HG02938 (cell line): ENCODE measurements around the gene MISP.

Source experiments
- ATAC-seq: cut with Tn5 transposase; IDR thresholded peaks from one replicate; pipeline ENCODE4 v1.9.1; 2021; ENCODE audit warnings: mild to moderate bottlenecking, moderate library complexity; ENCODE audit not compliant: unreplicated experiment

Gene MISP

DNA sequence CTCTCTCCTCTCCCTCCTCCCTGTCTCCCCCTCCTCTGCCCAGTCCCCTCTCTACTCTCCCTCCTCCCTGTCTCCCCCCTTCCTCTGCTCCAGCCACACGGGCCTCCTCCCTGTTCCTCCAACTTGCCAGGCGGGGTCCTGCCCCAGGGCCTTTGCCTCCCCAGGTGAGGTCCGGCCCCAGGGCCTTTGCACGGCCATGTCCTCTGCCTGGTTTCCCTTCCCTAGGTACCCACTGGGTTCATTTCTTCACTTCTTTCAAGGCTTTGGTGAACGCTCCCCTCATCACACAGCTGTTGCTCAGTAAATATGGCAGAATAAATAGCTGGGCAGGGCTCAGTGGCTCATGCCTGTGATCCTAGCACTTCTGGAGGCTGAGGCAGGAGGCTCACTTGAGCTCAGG lies 21.2 kb downstream of the MISP start:
- ATAC-seq: no peak

DNA sequence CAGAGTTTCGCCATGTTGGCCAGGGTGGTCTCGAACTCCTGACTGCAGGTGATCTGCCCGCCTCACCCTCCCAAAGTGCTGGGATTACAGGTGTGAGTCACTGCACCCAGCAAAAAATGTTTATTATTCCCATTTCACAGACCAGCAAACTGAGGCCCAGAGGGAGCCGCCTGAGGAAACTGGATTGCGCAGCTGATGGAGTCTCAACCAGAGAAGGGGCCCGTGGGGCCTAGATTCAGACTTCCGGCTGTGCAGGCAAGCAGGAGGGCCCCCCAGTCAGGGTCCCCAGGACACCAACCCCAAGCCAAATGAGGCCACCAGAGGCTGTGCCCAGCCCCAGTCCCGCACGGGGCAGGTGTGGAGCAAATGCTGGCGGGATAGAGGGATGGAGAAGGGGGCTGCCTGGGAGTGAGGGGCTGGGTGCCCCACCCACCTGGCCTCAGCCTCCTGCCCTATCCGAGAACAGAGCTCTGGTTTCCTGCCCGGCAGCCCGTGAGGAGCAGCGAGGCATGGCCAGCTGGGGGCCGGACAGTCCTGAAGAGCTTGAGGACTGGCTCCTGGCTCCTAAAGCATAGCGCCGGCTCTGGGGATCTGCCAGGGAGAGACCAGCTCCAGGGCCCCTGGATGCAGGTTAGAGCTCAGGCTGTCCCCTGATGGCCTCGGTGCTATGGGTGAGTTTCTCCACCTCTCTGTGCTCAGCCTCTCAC lies 22.0 kb downstream of the MISP start:
- ATAC-seq: no peak

DNA sequence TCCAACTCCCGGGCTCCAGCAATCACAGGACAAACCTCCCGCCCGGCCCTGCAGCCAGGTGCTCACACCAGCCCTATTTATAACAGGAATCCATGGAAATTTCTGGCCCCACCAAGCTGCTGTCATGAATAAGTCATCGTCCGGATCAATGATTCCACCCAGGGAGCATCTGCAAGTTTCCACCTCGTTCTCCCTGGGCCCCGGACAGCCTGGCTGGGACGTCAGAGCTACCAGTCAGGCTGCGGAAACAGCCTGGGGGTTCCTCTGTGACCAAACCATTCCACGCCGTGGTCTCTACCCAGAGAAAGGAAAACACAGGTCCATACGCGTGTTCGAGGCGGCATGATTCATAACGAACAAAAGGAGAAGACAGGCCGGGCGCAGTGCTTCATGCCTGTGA lies 25.6 kb downstream of the MISP start:
- ATAC-seq: no peak

DNA sequence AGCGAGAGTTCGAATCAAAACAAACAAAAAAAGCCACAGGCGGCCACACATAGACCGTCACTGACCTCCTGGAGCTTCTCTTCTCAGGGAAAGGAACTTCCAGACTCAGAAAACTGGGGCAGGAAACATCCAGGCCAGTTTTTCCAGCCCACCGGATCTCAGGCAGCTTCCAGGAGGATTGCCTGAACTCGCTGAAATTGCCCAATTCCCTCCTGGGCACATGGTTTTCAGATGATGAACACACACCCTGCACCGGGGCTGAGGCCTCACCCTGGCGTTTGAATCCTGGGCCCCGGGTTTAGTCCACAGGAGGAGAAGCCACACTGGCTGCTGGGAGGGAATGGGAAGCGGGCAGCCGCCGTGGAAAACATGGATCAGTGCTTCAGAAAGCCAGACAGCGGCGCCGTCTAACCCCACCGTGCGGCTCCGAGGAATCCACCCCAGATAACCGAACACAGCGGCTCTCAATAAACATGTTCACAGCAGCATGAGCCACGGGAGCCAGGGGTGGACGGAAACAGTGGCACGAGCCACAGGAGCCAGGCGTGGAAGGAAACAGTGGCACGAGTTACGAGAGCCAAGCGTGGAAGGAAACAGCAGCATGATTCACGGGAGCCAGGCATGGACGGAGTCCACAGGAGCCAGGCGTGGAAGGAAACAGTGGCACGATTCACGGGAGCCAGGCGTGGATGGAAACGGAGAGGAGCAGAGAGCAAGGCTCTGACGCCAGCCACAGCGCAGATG lies 28.2 kb downstream of the MISP start:
- no peak for ATAC-seq

- ATAC-seq: no peak
Measured at GRCh38 chr19:780935-781334, 30.0 kb downstream of the MISP start.

DNA sequence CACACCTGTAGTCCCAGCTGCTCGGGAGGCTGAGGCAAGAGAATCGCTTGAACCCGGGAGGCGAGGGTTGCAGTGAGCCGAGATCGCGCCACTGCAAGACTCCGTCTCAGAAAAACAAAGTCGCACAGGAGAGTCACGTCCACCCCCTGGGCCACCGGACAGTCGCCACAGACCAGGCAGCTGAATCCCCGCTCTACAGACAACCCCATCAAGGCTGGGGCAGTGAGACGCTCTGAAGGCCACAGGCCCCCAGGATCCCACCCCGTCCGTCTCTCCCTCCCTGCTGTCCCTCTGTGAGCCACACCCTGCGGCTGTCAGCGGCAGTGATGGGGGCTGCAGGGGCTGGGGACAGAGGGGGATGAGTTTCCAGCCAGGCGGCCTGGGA lies 30.9 kb downstream of the MISP start:
- ATAC-seq: no peak

DNA sequence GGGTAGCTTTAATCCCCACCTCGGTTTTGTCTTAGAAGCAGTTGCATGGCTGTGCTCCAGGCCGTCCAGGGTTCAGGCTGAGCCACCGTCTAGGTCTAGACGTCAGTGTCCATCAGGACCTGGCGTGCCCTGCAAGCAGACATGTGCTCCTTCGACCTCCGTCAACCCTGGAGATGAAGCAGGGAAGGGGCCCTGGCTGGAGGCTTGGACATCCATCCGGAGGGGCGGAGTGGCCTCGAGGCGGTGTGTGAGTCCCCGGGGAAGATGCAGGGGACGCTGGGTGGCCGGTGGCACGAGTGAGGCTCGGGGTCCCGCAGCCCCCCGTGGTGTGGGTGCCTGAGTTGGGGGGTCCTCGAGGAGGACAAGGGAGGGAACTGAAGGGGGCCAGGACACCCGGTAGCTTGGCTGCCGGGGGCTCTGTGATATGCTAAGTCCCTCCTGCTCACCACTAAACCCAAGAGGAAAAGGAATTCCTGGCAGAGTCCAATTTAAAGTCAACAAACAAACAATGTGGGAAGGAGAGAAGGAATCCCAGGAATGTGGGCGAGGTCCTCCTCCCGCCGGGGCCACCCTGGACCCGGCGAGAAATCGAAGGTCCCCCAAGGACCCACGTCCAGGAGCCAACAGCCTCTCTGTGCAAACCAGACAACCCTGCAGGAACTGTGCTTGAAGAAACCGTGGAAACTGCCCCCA lies 31.4 kb downstream of the MISP start:
- ATAC-seq: no peak

- ATAC-seq: no peak
Measured at GRCh38 chr19:782878-783668, 32.2 kb downstream of the MISP start.

DNA sequence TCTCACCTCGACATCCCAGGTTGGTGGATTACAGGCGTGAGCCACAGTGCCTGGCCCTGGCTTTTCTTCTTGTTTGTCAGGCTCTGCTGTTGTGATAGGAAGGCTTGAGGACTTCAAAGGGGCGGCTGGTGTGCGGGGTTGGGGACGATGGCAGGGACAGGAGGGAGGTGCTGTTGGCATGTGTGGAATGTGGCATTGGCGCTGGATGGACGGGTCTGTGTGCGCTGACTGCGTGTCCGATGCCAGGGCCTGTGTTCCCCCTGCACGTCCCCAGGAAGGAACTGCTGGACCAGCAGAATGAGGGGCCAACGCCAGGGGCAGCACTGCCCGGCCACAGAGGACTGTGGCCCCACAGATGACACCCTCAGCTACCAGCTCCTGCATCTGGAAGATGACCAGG lies 33.6 kb downstream of the MISP start:
- ATAC-seq: no peak

DNA sequence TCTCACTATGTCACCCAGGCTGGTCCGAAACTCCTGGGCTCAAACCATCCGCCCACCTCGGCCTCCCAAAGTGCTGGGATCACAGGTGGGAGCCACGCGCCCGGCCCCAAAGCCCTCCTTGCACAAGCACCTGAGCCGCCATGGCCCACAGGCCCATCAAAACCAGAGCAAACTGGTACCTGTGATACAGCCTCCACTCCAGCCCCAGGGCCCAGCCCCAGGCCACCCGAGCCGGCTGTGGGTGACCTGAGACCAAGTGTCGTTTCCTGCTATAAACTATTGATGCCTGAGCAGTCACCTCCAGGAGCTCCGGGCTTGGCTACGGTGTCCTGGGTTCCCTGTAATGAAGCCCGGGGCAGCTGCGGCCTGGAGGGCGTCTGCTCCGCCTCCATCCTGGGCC lies 36.6 kb downstream of the MISP start:
- ATAC-seq: no peak

GRCh38 chr19:788686-788982 lies 37.7 kb downstream of the MISP start:
- no peak for ATAC-seq

DNA sequence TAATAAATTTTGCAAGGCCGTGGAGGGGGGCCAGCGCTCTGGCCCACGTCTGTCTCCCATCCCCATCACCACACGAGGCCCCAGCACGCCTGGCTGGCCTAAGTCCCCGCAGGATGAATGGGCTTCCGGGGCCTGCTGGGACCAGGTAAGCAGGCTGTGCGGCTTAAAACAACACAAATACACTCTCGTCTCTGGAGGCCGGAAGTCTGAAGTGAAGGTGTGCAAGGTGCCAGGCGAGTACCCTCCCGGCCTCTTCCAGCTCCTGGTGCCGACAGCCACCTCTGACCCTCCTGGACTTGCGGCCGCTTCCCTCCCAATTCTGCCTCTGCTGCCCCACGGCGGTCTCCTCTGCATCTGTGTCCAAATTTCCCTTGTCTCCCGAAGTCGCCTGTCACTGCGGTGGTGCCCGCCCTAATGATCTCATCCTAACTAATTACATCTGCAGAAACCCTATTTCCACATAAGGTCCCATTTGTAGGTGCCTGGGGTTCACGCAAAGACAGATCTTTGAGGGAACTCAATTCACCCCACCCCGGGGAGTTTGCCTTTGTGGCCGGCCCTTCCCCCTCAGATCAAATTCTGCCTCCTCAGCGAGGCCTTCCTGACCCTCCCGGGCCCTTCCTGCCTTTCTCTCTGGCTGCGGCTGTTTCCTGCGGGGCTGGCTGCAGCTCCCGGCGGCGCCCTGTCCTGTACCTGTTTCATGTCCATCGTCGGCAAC lies 38.2 kb downstream of the MISP start:
- no peak for ATAC-seq

DNA sequence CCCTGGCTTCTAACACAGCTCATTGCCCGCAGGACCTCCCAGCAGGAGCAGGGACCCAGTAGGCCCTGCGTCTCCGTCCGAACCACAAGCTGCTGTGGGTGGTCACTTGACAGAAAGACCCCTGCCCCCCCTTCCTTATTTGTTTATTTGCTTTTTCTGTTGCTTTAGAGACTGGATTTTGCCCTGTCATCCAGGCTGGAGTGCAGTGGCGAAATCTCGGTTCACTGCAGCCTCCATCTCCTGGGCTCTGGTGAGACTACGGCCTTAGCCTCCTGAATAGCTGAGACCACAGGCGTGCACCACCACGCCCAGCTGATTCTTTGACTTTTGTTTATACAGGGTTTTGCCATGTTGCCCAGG lies 38.8 kb downstream of the MISP start:
- ATAC-seq: no peak

GRCh38 chr19:791007-791566 lies 40.2 kb downstream of the MISP start:
- ATAC-seq: no peak

DNA sequence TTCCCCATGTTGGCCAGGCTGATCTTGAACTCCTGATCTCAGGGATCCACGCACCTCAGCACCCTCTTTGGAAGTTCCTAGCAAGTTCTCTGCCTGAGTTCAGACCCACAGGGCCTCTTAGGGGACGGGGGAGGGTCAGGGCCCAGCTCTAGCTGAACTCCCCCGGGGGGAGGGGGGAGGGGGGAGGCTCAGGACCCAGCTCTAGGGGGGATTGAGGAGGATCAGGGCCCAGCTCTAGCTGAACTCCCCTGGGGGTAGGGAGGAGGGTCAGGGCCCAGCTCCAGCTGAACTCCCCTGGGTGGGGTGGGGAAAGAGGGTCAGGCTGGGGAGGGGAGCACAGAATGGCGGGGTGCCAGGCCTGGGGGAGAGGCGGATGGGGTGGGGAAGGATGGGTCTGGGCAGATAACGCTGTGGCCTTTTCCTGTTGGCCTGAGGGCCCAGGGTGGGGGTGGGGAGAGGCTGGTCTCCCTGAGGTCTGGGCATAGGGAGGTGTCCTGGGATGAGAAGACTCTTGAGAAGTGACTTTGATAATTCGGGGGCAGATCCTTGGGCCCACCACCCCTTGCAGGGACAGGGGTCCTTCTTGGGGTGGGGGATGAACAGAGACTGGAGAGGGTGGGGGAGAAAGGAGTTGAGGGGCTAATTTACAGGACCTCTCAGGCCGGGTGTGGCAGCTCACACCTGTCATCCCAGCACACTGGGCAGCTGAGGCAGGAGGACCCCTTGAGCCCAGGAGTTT lies 40.8 kb downstream of the MISP start:
- ATAC-seq: no peak

- ATAC-seq: no peak
Measured at GRCh38 chr19:792306-792885, 41.5 kb downstream of the MISP start.

DNA sequence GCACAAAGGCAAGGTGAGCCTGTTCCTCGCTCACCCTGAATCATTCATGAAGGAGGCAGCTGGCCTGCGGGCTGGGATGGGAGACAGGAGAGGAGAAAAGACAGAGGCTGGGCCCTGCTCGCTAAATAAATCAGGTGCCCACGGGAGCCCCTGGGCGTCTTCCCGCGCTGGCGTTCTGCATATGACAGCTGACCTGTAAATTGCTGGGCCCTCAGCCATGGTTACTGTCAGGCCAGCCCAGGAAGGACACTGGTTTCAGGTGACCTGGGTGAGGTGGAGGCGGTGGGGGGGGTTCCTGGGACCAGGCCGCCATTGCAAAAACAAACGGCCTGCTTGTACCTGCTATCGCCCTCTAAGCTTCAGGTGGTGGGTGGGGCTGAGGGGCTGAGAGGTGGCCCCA lies 42.9 kb downstream of the MISP start:
- no peak for ATAC-seq

DNA sequence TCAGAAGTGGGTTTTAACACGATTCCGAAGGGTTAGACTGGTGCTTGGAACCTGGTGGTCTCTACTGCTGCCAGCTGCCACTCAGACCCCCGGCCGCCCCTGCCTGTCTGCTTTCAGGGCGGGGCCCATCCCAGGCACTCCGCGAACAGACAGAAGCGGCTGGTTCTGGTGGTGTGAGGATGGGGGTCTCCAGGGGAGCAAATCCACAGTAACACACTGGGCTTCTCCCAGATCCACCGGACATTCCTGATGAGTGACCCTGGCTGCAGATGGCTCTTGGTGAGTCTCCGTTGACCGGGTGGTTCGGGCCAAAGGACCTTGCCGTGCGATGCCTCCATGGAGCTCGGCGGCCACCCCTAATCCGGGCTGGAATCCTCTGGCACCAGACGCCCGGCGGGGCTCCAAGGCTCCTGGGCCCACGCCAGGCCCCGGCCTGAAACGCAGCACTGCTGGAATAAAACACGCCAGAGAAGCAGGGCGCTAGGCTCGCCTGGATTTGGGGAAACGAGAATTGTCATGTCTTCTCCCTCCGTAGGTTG lies 44.2 kb downstream of the MISP start:
- no peak for ATAC-seq
